Heart left ventricle (tissue), 13 donors: ENCODE measurements around the gene CNOT3.

Experiments
- CTCF ChIP-seq, 12 donors: fragments of 200-600 bp; sonication (generic) in 4 of 12; IDR thresholded peaks; one replicate each; pipeline versions ENCODE4 v1.5.0 to v1.8.0; 2018 to 2022; ENCODE audit warnings: antibody characterized with exemption in 12 of 12, mild to moderate bottlenecking in 5 of 12
- POLR2A ChIP-seq, 2 donors: fragments of 450-650 bp; IDR thresholded peaks; one replicate each; pipeline ENCODE4 v1.6.1; 2017; ENCODE audit warnings: antibody characterized with exemption in 2 of 2, mild to moderate bottlenecking in 2 of 2, moderate library complexity in 2 of 2
- donor health status: ischemic (EF 13 %, LVEDD 7.1; RV severe dilation, severe dysfunction).
- donor health status: DM: no; HTN: yes; CAD: no.
- donor health status: DM: no; HTN: no; CAD: no.
- donor health status: ischemic (EF 25% LVEDD 6.9; RV normal size, moderate dysfunction).
- donor health status: ischemic (EF 25% LVEDD 5.7; RV mildly dilated, moderate dysfunction).
- donor health status: ischemic (EF 35%, LVEDD 5.7; RV mildly dilated, moderate dysfunction).
- donor health status: nonischemic (EF 11% LVEDD 7.7; RV severe dilation, severe dysfunction).
- donor health status: DM: yes; HTN: yes; CAD: no.
- donor health status: PGD.
- donor health status: ischemic (EF 29% LVEDD 5.4; RV normal size, mild dysfunction).
- donor health status: nonischemic (EF 23%, LVEDD 6.1; RV moderate dilation, normal function).

- no peak for TF ChIP-seq POLR2A (IDR thresholded peaks at IDR 0.05)
- TF ChIP-seq CTCF (IDR thresholded peaks at IDR 0.05), result no peak
Observed at GRCh38 chr19:54162884-54163283, 25.3 kb downstream of the CNOT3 start.
